WTC11 (cell line): Measurements from ENCODE around the gene RPL39L. TPM values are rescaled to one million over a fixed set of nuclear protein-coding genes. Genes with fewer than 3 reads are reported as not detected.

Source experiments
- ATAC-seq: fragments of 200-7000 bp; cut with Tn5 transposase; 2 replicates; pipeline ENCODE4 v1.10.0; 2021; ENCODE audit warnings: mild to moderate bottlenecking, moderate library complexity
- CTCF ChIA-PET: fragments of 300-600 bp; sonication (Branson Sonifier 250); formaldehyde crosslinking; loops from one replicate; lab custom pipeline; 2021; ENCODE audit warnings: antibody characterized with exemption; lab: Charles Lee
- POLR2A ChIA-PET: fragments of 350-600 bp; sonication (Branson Sonifier 250); formaldehyde crosslinking; loops from one replicate; lab custom pipeline; 2021; ENCODE audit warnings: antibody characterized with exemption; lab: Charles Lee
- DNase-seq: peaks from one replicate; pipeline ENCODE4 v3.0.0; 2021; ENCODE audit warnings: low spot score
- H3K27ac Mint-ChIP-seq: 2 replicates; pipeline ENCODE4 v1.8.0; 2021; ENCODE audit warnings: mixed read lengths
- H3K27me3 Mint-ChIP-seq: 2 replicates; pipeline ENCODE4 v1.8.0; 2021; ENCODE audit warnings: low read depth, mild to moderate bottlenecking, moderate library complexity, mixed read lengths
- H3K36me3 Mint-ChIP-seq: 2 replicates; pipeline ENCODE4 v1.8.0; 2021; ENCODE audit warnings: mixed read lengths
- H3K4me1 Mint-ChIP-seq: 2 replicates; pipeline ENCODE4 v1.8.0; 2022; ENCODE audit warnings: mixed read lengths
- H3K4me3 Mint-ChIP-seq: 2 replicates; pipeline ENCODE4 v1.8.0; 2021; ENCODE audit warnings: mild to moderate bottlenecking, moderate library complexity, mixed read lengths
- H3K9me3 Mint-ChIP-seq: 2 replicates; pipeline ENCODE4 v1.8.0; 2021; ENCODE audit warnings: mixed read lengths
- FOXP1 ChIP-seq: sonication (generic); formaldehyde crosslinking; IDR thresholded peaks from 2 replicates; pipeline ENCODE4 v1.8.0; 2022; ENCODE audit warnings: missing genetic modification reagents, mild to moderate bottlenecking, moderate library complexity, borderline replicate concordance
- GTF2I ChIP-seq: fragments of 250-450 bp; sonication (Bioruptor Pico); conservative IDR thresholded peaks from 2 replicates; pipeline ENCODE4 v1.4.0; 2021; ENCODE audit warnings: mild to moderate bottlenecking
- JUN ChIP-seq: sonication (generic); formaldehyde crosslinking; IDR thresholded peaks from 2 replicates; pipeline ENCODE4 v1.8.0; 2023; ENCODE audit warnings: mild to moderate bottlenecking, missing genetic modification reagents
- NFATC4 ChIP-seq: fragments of 250-450 bp; sonication (Bioruptor Pico); IDR thresholded peaks from 2 replicates; pipeline ENCODE4 v1.9.0; 2021; ENCODE audit warnings: mild to moderate bottlenecking
- NFYB ChIP-seq: sonication (generic); formaldehyde crosslinking; conservative IDR thresholded peaks from 2 replicates; pipeline ENCODE4 v1.8.0; 2022; ENCODE audit warnings: low read depth, missing genetic modification reagents
- NR1H2 ChIP-seq: sonication (generic); formaldehyde crosslinking; IDR thresholded peaks from 2 replicates; pipeline ENCODE4 v1.9.0; 2021; ENCODE audit warnings: mild to moderate bottlenecking, moderate library complexity, missing genetic modification reagents
- NR3C1 ChIP-seq: sonication (generic); formaldehyde crosslinking; conservative IDR thresholded peaks from 2 replicates; pipeline ENCODE4 v1.8.1; 2023; ENCODE audit warnings: low read depth, mild to moderate bottlenecking, missing genetic modification reagents
- PRRX2 ChIP-seq: fragments of 250-450 bp; sonication (Bioruptor Pico); IDR thresholded peaks from 2 replicates; pipeline ENCODE4 v1.8.0; 2021; ENCODE audit warnings: mild to moderate bottlenecking
- SMAD4 ChIP-seq: sonication (generic); formaldehyde crosslinking; IDR thresholded peaks from 2 replicates; pipeline ENCODE4 v1.8.0; 2022; ENCODE audit warnings: mild to moderate bottlenecking, missing genetic modification reagents
- SP1 ChIP-seq: sonication (generic); formaldehyde crosslinking; conservative IDR thresholded peaks from 2 replicates; pipeline ENCODE4 v1.8.1; 2022; ENCODE audit warnings: missing genetic modification reagents
- ZNF121 ChIP-seq: sonication (generic); formaldehyde crosslinking; IDR thresholded peaks from 2 replicates; pipeline ENCODE4 v1.8.0; 2023; ENCODE audit warnings: missing genetic modification reagents
- ZNF317 ChIP-seq: sonication (generic); formaldehyde crosslinking; IDR thresholded peaks from 2 replicates; pipeline ENCODE4 v1.8.1; 2023; ENCODE audit warnings: low read depth, mild to moderate bottlenecking, moderate library complexity, missing genetic modification reagents, borderline replicate concordance
- ZNF396 ChIP-seq: fragments of 250-450 bp; sonication (Bioruptor Pico); IDR thresholded peaks from 2 replicates; pipeline ENCODE4 v1.8.0; 2021; ENCODE audit warnings: mild to moderate bottlenecking, moderate library complexity, borderline replicate concordance
- ZNF416 ChIP-seq: fragments of 250-450 bp; sonication (Bioruptor Pico); IDR thresholded peaks from 2 replicates; pipeline ENCODE4 v1.9.0; 2021; ENCODE audit warnings: mild to moderate bottlenecking, inconsistent platforms
- total RNA-seq: library from RNA; stranded (reverse); gene quantifications from 3 replicates; pipeline ENCODE4 v1.2.3, GENCODE V29; 2021
- TF ChIP-seq, protein P1 (sequence below): fragments of 250-450 bp; sonication (Bioruptor Pico); IDR thresholded peaks from 2 replicates; pipeline ENCODE4 v1.9.0; 2021; ENCODE audit warnings: moderate library complexity, mild to moderate bottlenecking, inconsistent platforms, borderline replicate concordance
- TF ChIP-seq, protein P2 (sequence below): sonication (generic); formaldehyde crosslinking; conservative IDR thresholded peaks from 2 replicates; pipeline ENCODE4 v1.8.1; 2023; ENCODE audit warnings: mild to moderate bottlenecking, low read depth, missing genetic modification reagents, moderate library complexity
- TF ChIP-seq, protein P3 (sequence below): fragments of 250-450 bp; sonication (Bioruptor Pico); IDR thresholded peaks from 2 replicates; pipeline ENCODE4 v1.9.0; 2021; ENCODE audit warnings: mild to moderate bottlenecking
- TF ChIP-seq, protein P4 (sequence below): fragments of 250-450 bp; sonication (Bioruptor Pico); IDR thresholded peaks from 2 replicates; pipeline ENCODE4 v2.1.2; 2022; ENCODE audit warnings: mild to moderate bottlenecking, moderate library complexity
- TF ChIP-seq, protein P5 (sequence below): sonication (generic); formaldehyde crosslinking; IDR thresholded peaks from 2 replicates; pipeline ENCODE4 v1.8.0; 2022; ENCODE audit warnings: missing genetic modification reagents
- TF ChIP-seq, protein P6 (sequence below): sonication (generic); formaldehyde crosslinking; IDR thresholded peaks from 2 replicates; pipeline ENCODE4 v1.8.0; 2022; ENCODE audit warnings: mild to moderate bottlenecking, missing genetic modification reagents

The RPL39L gene
- total RNA-seq, 1 experiment from 2014 or later = 78.3 TPM

DNA sequence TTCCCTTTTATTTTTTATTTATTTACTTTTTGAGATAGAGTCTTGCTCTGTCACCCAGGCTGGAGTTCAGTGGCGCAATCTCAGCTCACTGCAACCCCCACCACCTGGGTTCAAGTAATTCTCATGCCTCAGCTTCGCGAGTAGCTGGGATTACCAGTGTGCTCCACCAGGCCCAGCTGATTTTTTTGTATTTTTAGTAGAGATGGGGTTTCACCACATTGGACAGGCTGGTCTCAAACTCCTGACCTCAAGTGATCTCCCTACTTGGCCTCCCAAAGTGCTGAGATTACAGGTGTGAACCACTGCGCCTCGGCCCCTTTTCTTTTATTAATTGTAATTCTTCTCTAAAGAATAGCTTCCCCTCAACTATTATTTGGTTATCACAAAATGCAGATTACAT, 31.6 kb upstream of the RPL39L start (continued):
- TF ChIP-seq NFATC4 (CRISPR knock-in tag) (peak; percentile 89), ZNF416 (peak; percentile 94)

- ChIA-PET POLR2A (no interaction called here), CTCF (interaction anchor here (0.7 to 1.9 kb wide), 2 partner anchors 19 to 30 kb away, joined by 3 to 5 read pairs; partner anchors contain the start of gene RPL39L)
- H3K36me3 Mint-ChIP-seq = peaks cover 58% of the 10 kb centered on the region
- no peak overlapping the region for H3K4me3 Mint-ChIP-seq
- no peaks in the 10 kb centered on the region; the same call in 1 of the 2 replicates for H3K27me3 Mint-ChIP-seq
- H3K4me1 Mint-ChIP-seq = peaks cover 73% of the 10 kb centered on the region
- H3K27ac Mint-ChIP-seq = no peak overlapping the region
- ATAC-seq (no peak), DNase-seq (no peak)
- H3K9me3 Mint-ChIP-seq = peaks cover 10% of the 10 kb centered on the region
- TF ChIP-seq JUN (CRISPR knock-in tag) = no peak
- TF ChIP-seq FOXP1 = no peak
- TF ChIP-seq, protein P1, sequence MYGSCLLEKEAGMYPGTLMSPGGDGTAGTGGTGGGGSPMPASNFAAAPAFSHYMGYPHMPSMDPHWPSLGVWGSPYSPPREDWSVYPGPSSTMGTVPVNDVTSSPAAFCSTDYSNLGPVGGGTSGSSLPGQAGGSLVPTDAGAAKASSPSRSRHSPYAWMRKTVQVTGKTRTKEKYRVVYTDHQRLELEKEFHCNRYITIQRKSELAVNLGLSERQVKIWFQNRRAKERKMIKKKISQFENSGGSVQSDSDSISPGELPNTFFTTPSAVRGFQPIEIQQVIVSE = no peak
- TF ChIP-seq ZNF396 (CRISPR knock-in tag) = no peak
- no peak for TF ChIP-seq NR3C1 (CRISPR knock-in tag)
- TF ChIP-seq, protein P2, sequence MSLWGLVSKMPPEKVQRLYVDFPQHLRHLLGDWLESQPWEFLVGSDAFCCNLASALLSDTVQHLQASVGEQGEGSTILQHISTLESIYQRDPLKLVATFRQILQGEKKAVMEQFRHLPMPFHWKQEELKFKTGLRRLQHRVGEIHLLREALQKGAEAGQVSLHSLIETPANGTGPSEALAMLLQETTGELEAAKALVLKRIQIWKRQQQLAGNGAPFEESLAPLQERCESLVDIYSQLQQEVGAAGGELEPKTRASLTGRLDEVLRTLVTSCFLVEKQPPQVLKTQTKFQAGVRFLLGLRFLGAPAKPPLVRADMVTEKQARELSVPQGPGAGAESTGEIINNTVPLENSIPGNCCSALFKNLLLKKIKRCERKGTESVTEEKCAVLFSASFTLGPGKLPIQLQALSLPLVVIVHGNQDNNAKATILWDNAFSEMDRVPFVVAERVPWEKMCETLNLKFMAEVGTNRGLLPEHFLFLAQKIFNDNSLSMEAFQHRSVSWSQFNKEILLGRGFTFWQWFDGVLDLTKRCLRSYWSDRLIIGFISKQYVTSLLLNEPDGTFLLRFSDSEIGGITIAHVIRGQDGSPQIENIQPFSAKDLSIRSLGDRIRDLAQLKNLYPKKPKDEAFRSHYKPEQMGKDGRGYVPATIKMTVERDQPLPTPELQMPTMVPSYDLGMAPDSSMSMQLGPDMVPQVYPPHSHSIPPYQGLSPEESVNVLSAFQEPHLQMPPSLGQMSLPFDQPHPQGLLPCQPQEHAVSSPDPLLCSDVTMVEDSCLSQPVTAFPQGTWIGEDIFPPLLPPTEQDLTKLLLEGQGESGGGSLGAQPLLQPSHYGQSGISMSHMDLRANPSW (CRISPR knock-in tag) = no peak
- TF ChIP-seq, protein P3, sequence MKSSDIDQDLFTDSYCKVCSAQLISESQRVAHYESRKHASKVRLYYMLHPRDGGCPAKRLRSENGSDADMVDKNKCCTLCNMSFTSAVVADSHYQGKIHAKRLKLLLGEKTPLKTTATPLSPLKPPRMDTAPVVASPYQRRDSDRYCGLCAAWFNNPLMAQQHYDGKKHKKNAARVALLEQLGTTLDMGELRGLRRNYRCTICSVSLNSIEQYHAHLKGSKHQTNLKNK (CRISPR knock-in tag) = no peak
- no peak for TF ChIP-seq GTF2I
- TF ChIP-seq, protein P4, sequence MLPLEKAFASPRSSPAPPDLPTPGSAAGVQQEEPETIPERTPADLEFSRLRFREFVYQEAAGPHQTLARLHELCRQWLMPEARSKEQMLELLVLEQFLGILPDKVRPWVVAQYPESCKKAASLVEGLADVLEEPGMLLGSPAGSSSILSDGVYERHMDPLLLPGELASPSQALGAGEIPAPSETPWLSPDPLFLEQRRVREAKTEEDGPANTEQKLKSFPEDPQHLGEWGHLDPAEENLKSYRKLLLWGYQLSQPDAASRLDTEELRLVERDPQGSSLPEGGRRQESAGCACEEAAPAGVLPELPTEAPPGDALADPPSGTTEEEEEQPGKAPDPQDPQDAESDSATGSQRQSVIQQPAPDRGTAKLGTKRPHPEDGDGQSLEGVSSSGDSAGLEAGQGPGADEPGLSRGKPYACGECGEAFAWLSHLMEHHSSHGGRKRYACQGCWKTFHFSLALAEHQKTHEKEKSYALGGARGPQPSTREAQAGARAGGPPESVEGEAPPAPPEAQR (CRISPR knock-in tag) = no peak
- TF ChIP-seq PRRX2 (CRISPR knock-in tag) = no peak
Measured at GRCh38 chr3:187169231-187169960, 30.1 kb upstream of the RPL39L start.

DNA sequence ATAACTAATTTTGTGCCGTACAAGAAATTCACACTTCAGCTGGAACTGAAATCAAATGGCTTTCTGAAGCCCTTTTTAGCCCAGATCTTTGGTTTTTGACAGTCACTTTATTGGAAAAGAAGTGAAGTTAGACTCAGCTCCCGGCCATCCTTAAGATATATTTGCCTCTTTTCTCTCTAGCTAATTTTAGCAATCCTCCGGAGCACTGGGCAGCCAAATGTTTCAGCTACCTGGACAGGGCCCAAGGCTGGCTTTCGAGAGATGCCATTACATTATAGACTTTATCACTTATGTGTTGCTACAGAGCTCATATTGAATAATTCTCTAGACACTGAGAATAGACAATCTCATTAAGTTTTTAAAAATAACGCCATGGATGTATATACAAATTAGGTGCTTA, 28.5 kb upstream of the RPL39L start:
- Mint-ChIP-seq H3K27ac (peak overlapping the region; percentile 73), H3K4me1 (peaks cover 69% of the 10 kb centered on the region), H3K27me3 (no peaks in the 10 kb centered on the region), H3K9me3 (peaks cover 10% of the 10 kb centered on the region), H3K36me3 (peaks cover 56% of the 10 kb centered on the region), H3K4me3 (no peak overlapping the region)
- no peak for ATAC-seq
- DNase-seq = no peak
- POLR2A ChIA-PET = interaction anchor here (0.7 kb wide), 1 partner anchor 28 kb away, joined by 3 read pairs; the partner anchor contains the start of gene RPL39L
- CTCF ChIA-PET = interaction anchor here (0.8 kb wide), 1 partner anchor 28 kb away, joined by 3 read pairs; the partner anchor contains the start of gene RPL39L
- TF ChIP-seq NFYB (no peak), NR1H2 (no peak), ZNF121 (CRISPR knock-in tag) (no peak), SP1 (CRISPR knock-in tag) (no peak), FOXP1 (no peak), SMAD4 (CRISPR knock-in tag) (no peak), ZNF317 (no peak)
- TF ChIP-seq, protein P5, sequence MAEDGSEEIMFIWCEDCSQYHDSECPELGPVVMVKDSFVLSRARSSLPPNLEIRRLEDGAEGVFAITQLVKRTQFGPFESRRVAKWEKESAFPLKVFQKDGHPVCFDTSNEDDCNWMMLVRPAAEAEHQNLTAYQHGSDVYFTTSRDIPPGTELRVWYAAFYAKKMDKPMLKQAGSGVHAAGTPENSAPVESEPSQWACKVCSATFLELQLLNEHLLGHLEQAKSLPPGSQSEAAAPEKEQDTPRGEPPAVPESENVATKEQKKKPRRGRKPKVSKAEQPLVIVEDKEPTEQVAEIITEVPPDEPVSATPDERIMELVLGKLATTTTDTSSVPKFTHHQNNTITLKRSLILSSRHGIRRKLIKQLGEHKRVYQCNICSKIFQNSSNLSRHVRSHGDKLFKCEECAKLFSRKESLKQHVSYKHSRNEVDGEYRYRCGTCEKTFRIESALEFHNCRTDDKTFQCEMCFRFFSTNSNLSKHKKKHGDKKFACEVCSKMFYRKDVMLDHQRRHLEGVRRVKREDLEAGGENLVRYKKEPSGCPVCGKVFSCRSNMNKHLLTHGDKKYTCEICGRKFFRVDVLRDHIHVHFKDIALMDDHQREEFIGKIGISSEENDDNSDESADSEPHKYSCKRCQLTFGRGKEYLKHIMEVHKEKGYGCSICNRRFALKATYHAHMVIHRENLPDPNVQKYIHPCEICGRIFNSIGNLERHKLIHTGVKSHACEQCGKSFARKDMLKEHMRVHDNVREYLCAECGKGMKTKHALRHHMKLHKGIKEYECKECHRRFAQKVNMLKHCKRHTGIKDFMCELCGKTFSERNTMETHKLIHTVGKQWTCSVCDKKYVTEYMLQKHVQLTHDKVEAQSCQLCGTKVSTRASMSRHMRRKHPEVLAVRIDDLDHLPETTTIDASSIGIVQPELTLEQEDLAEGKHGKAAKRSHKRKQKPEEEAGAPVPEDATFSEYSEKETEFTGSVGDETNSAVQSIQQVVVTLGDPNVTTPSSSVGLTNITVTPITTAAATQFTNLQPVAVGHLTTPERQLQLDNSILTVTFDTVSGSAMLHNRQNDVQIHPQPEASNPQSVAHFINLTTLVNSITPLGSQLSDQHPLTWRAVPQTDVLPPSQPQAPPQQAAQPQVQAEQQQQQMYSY (CRISPR knock-in tag) = no peak
- TF ChIP-seq, protein P6, sequence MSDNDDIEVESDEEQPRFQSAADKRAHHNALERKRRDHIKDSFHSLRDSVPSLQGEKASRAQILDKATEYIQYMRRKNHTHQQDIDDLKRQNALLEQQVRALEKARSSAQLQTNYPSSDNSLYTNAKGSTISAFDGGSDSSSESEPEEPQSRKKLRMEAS (CRISPR knock-in tag) = no peak
- TF ChIP-seq, protein P2 (CRISPR knock-in tag) = no peak
